Kidney (tissue), 14 donors: ENCODE results near the gene ANKRD13B. TPM values are rescaled to one million over a fixed set of nuclear protein-coding genes. Genes with fewer than 3 reads are reported as not detected.

Experiments
- DNase-seq, 5 donors: peaks; one replicate each; pipeline ENCODE4 v3.0.0-alpha.2; 2013 to 2020
- FAIRE-seq: peaks from 2 replicates; lab custom pipeline; 2012; peaks lifted over from hg19 to GRCh38; lab: Jason Lieb, UNC
- H3K27ac ChIP-seq, 2 donors: one replicate each; pipeline ENCODE4 v1.7.0; 2013; ENCODE audit warnings: low read depth in 2 of 2, low read length in 2 of 2, inconsistent platforms in 1 of 2
- H3K27me3 ChIP-seq: one replicate; pipeline ENCODE4 v1.7.1; 2013; ENCODE audit warnings: low read length, inconsistent platforms; ENCODE audit not compliant: control insufficient read depth, insufficient read depth
- H3K36me3 ChIP-seq, 3 donors: one replicate each; pipeline versions ENCODE4 v1.7.0 to v1.7.1; 2013; ENCODE audit warnings: low read length in 3 of 3, control low read depth in 1 of 3, inconsistent platforms in 1 of 3; ENCODE audit not compliant: insufficient read depth in 3 of 3, control insufficient read depth in 2 of 3
- H3K4me1 ChIP-seq, 3 donors: one replicate each; pipeline versions ENCODE4 v1.7.0 to v1.7.1; 2013; ENCODE audit warnings: low read length in 3 of 3, inconsistent platforms in 1 of 3, low read depth in 1 of 3; ENCODE audit not compliant: control insufficient read depth in 2 of 3, insufficient read depth in 2 of 3
- H3K4me3 ChIP-seq, 3 donors: one replicate each; pipeline versions ENCODE4 v1.7.0 to v1.8.1; 2013; ENCODE audit warnings: low read length in 3 of 3, control low read depth in 1 of 3, inconsistent platforms in 1 of 3
- H3K9ac ChIP-seq, 3 donors: one replicate each; pipeline versions ENCODE4 v1.7.0 to v1.7.1; 2013; ENCODE audit warnings: low read length in 3 of 3, control low read depth in 1 of 3, inconsistent platforms in 1 of 3
- H3K9me3 ChIP-seq, 3 donors: one replicate each; pipeline versions ENCODE4 v1.7.0 to v1.7.1; 2013; ENCODE audit warnings: low read length in 3 of 3, control low read depth in 1 of 3, inconsistent platforms in 1 of 3; ENCODE audit not compliant: control insufficient read depth in 2 of 3, insufficient read depth in 1 of 3
- intact Hi-C: fragments of 100-400 bp; cut with DNase I; formaldehyde crosslinking; loops from one replicate; pipeline ENCODE4 v1.11.1; 2022
- polyA plus RNA-seq: library from polyadenylated mRNA; stranded (reverse); fragments of 350-450 nt; fragmentation: Illumina TruSeq; extraction: RNeasy Lipid Tissue Mini Kit (QIAGEN cat#74804); gene quantifications from one replicate; pipeline ENCODE4 v1.2.3, GENCODE V29; 2014; ENCODE audit warnings: low read depth, low replicate concordance; ENCODE audit not compliant: insufficient read depth
- total RNA-seq: library from RNA; stranded (reverse); fragmentation: NEBNext Ultra II Directional; extraction: Animal tissue kit (Norgen Biotek cat#: 25700); gene quantifications from one replicate; pipeline ENCODE4 v1.2.1, GENCODE V29; 2021
- TF ChIP-seq, protein P1 (sequence below): IDR thresholded peaks from 3 replicates; pipeline ENCODE4 v1.5.1; 2012; ENCODE audit warnings: mild to moderate bottlenecking, moderate library complexity, borderline replicate concordance; ENCODE audit not compliant: insufficient read depth; ENCODE audit errors: extremely low read depth
- donor health status: control.
- donor health status: control.
- donor health status: control.
- donor health status: control.
- donor health status: control.
- donor health status: DM: yes; HTN: yes; CAD: no.
- donor health status: Normal renal cell carcinoma (clear cell type).

Gene ANKRD13B
- total and polyA plus RNA-seq, 2 donors from 2014 or later: 2.8 to 3.3 TPM

DNA sequence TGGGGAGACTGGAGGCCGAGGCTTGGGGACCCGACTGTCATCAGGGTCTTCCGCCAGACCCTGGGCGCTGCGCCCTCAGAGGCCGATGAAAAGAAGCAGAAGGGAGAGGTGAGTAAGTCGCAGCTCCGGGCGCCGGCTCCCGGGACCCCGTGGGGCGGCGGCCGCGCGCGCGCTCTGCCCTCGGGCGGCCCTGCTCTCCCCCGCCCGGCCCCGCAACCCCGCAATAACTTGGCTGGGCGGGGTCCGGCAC lies 25.7 kb upstream of the ANKRD13B start:
- H3K27me3 ChIP-seq: no peaks in the 10 kb centered on the region
- peaks cover 0 to 17% (median 11%) of the 10 kb centered on the region in 3 donors for H3K4me1 ChIP-seq
- DNase-seq (peak in 1 of 5 donors; percentile 34), FAIRE-seq (no peak)
- H3K27ac ChIP-seq: peak overlapping the region; percentile 87 to 91
- TF ChIP-seq, protein P1, sequence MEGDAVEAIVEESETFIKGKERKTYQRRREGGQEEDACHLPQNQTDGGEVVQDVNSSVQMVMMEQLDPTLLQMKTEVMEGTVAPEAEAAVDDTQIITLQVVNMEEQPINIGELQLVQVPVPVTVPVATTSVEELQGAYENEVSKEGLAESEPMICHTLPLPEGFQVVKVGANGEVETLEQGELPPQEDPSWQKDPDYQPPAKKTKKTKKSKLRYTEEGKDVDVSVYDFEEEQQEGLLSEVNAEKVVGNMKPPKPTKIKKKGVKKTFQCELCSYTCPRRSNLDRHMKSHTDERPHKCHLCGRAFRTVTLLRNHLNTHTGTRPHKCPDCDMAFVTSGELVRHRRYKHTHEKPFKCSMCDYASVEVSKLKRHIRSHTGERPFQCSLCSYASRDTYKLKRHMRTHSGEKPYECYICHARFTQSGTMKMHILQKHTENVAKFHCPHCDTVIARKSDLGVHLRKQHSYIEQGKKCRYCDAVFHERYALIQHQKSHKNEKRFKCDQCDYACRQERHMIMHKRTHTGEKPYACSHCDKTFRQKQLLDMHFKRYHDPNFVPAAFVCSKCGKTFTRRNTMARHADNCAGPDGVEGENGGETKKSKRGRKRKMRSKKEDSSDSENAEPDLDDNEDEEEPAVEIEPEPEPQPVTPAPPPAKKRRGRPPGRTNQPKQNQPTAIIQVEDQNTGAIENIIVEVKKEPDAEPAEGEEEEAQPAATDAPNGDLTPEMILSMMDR: no peak
- peak overlapping the region in 1 of 3 donors; percentile 73 for H3K9ac ChIP-seq
- H3K4me3 ChIP-seq: peak overlapping the region; percentile 18 to 81 (median 30)
- no peaks in the 10 kb centered on the region for H3K36me3 ChIP-seq
- intact Hi-C loops: no loop called here
- no peaks in the 10 kb centered on the region for H3K9me3 ChIP-seq

DNA sequence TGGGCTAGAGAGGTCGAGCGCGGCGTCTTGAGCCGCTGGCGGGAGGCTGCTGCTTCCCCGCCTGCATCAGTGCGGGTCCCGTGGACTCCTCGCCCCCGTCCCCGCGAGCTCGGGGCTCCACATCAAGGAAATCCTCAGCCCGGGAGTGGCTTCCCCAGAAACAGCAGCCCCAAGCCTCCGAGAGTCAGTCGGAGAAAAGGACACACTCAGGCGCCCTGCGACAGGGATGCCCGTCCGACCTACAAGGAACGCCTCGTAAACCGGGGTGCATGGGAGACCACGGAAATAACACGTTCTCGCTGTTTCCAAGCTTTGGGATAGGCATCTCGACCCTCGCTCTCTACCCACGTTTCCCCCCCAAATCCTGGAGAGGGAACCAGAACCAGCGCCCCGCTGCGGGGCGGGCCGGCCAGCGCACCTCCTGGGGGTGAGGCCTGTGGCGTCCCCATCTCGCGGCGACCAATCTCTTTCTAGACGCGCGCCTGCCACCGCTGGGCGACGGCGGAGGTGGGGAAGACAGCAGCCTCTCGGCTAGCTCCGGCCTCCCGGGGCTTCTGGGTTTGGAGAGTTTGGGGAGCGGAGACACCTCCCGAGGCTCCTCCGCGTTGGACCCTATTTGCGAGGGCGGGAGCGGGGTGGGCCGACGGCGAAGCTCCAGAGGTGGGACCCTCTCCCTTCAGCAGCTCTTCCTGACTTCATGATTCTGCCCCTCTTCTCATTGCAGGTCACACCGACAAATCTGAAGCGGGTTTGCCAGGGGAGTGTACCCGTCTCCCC lies 25.2 kb upstream of the ANKRD13B start:
- Histone ChIP-seq H3K27ac (peak overlapping the region; percentile 87 to 91), H3K9me3 (no peaks in the 10 kb centered on the region), H3K4me1 (peaks cover 0 to 16% (median 11%) of the 10 kb centered on the region in 3 donors), H3K9ac (peak overlapping the region; percentile 42 to 75 (median 63)), H3K27me3 (no peaks in the 10 kb centered on the region), H3K36me3 (no peaks in the 10 kb centered on the region), H3K4me3 (peak overlapping the region; percentile 62 to 86 (median 81))
- DNase-seq (peak; percentile 70 to 92 (median 78)), FAIRE-seq (no peak)
- intact Hi-C loops: no loop called here
- TF ChIP-seq, protein P1: no peak

DNA sequence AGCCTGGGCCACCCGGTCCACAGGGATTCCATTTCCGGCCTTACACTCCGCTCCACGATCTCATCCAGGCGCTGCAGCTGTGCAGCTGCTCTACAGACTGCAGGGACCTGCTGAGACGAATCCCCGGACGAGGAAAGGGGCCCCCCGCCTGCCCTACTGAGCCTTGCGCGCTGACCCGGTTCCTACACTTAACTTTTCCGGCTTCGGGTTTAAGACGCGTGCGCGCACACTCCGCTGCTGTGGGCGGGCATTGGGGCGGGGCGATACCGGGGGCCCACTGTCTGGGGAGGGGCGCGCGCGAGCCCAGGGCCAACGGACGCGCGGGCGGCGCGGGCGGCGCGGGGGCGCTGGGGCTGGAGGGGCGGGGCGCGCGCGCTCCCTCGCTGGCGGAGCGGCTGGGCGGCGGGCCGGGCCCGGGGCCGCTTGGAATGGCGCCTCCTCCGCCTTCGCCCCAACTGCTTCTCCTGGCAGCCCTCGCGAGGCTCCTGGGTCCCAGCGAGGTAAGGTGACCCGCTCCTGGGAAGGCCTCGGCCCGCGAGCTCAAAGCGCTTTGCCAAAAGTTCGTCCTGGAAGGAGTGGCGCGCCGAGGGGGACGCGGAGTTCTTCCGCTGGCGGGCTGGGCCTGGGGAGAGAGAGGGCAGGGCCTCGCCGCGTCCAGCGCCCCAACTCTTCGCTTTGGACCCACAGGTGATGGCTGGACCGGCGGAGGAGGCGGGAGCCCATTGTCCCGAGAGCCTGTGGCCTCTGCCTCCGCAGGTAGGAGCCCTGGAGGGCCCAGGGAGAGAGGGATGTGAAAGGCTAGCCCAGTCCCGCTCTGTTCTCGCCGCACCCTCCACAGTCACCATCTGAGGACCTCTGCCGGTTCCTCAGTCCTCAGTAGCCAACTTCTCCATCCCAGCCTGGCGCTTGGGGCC lies 24.3 kb upstream of the ANKRD13B start, which contains the start of gene TP53I13:
TP53I13 (plus strand) TSS at position 371 of the 914 bp plus-strand sequence; CDS start at position 429, 58 bp downstream.
- peak; percentile 91 to 96 (median 93) for DNase-seq
- H3K4me1 ChIP-seq: peaks cover 0 to 16% (median 11%) of the 10 kb centered on the region in 3 donors
- H3K36me3 ChIP-seq: no peaks in the 10 kb centered on the region
- no peaks in the 10 kb centered on the region for H3K9me3 ChIP-seq
- peak within 1 kb of the TSS; percentile 42 to 87 (median 75) for H3K9ac ChIP-seq
- intact Hi-C loops: no loop called here
- FAIRE-seq: no peak
- no peaks in the 10 kb centered on the region for H3K27me3 ChIP-seq
- peak within 1 kb of the TSS; percentile 63 to 87 (median 86) for H3K4me3 ChIP-seq
- H3K27ac ChIP-seq: peak within 1 kb of the TSS; percentile 87 to 91
- TF ChIP-seq, protein P1: no peak
